OCI-M2 (cell line): ENCODE measurements around the gene UBE2QL1.

ENCODE experiments used
- DNase-seq: peaks from one replicate; lab custom pipeline; 2025; ENCODE audit not compliant: unreplicated experiment; lab: John Stamatoyannopoulos, UW

Gene UBE2QL1

GRCh38 chr5:6427694-6428093, 21.0 kb upstream of the UBE2QL1 start:
- no peak for DNase-seq

GRCh38 chr5:6430418-6431028, 18.1 kb upstream of the UBE2QL1 start:
- no peak for DNase-seq

- DNase-seq = no peak
Measured at GRCh38 chr5:6431214-6432195, 17.2 kb upstream of the UBE2QL1 start.

- no peak for DNase-seq
Measured at GRCh38 chr5:6432206-6432605, 16.5 kb upstream of the UBE2QL1 start.

GRCh38 chr5:6434731-6435130, 13.9 kb upstream of the UBE2QL1 start:
- DNase-seq = no peak

GRCh38 chr5:6435356-6435755, 13.3 kb upstream of the UBE2QL1 start:
- DNase-seq = no peak

- no peak for DNase-seq
Measured at GRCh38 chr5:6436715-6437331, 11.8 kb upstream of the UBE2QL1 start.

GRCh38 chr5:6439588-6440550, 8.8 kb upstream of the UBE2QL1 start:
- no peak for DNase-seq

GRCh38 chr5:6442333-6442732, 6.3 kb upstream of the UBE2QL1 start:
- DNase-seq = no peak

- DNase-seq = no peak
Measured at GRCh38 chr5:6443326-6443725, 5.3 kb upstream of the UBE2QL1 start.

- DNase-seq = no peak
Measured at GRCh38 chr5:6446042-6446441, 2.6 kb upstream of the UBE2QL1 start.

- DNase-seq = no peak
Measured at GRCh38 chr5:6446626-6447309, 1.9 kb upstream of the UBE2QL1 start.

- DNase-seq = no peak
Measured at GRCh38 chr5:6447384-6448140, 1.1 kb upstream of the UBE2QL1 start.

- DNase-seq = no peak
Measured at GRCh38 chr5:6448141-6448491, 543 bp upstream of the UBE2QL1 start.

- no peak for DNase-seq
Measured at GRCh38 chr5:6449465-6450158, 953 bp downstream of the UBE2QL1 start.

GRCh38 chr5:6450319-6450833, 1.7 kb downstream of the UBE2QL1 start:
- no peak for DNase-seq

- no peak for DNase-seq
Measured at GRCh38 chr5:6452622-6453504, 4.2 kb downstream of the UBE2QL1 start.
